Activated CD4-positive, alpha-beta T cell treated with anti-CD3 and anti-CD28 coated beads, Interleukin-10, Interleukin-2, amounts not matched to agents 100 ng/mL and 50 ng/mL, durations not matched to agents 16 hours and 8 hours (primary cell): ENCODE data around the gene SQSTM1.
"Not testable (repeated sequence)": the region's sequence is repeated elsewhere in the genome, so short reads cannot be mapped to it uniquely, and the experiment has no call there.

Experiments used
- DNase-seq: peaks from one replicate; pipeline ENCODE4 v3.0.0-alpha.2; 2020

SQSTM1 gene

DNA sequence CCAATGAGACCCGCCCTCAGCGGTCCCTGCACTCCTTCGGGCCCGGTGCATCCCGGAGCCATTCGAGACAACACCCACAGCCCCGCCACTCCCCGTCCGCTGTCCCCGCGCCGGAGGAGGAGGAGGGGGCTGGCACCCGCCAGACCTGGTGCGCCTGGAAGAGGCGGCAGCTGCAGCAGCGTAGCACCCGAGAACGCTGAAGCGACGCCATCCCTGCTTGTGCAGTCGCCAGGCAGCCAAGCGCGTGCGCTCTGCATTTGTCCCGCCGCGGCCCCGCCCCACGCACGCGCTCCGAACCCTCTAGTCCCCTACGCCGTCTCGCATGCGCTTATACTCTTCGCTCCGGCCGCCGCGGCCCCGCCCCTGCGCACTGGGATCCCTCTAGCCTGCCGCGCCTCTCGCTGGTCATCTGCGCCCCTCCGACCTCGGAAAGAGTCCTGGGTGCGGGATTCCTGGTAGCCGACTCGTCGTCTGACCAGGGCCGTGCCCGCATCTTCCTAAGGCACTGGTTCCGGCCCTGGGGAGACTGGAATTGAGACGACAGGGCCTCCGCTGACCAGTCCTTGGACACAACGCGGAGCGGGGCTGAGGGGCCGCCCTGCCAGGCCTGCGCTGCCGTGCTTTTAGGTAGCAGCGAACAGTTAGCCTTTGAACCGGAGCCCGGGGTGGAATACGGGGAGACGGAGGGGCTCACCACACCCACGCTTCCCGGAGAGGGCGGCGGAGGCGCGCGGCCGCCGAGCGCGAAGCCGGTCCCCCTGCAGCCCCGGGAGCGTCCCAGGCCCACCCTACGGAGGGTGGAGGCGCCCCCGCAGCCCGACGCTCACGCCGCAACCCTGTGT lies 38.1 kb downstream of the SQSTM1 start, which contains the start of gene MRNIP:
TSS of gene MRNIP (minus strand) at position 232 of the 842 bp plus-strand sequence. CDS start at position 211, 21 bp downstream.
- peak; percentile 94 for DNase-seq

DNA sequence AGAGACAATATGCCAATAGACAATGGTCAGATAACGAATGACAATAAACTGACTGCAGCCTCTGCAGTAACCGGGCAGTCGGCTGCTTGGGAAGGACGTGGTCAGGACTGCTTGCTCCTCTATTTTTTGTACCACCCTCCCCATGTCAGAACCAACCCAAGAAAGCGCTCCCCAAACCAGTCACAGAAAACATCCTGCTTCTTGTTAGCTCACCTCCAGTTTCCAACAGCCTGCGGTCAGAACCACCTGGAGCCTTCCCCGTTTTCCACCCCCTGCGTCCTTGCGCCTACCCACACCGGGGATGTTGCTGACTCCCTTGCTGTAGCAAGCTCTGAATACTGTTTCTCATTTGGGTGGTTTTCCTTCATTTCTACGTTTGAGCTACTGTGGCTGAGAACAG lies 39.6 kb downstream of the SQSTM1 start:
- DNase-seq: no peak

DNA sequence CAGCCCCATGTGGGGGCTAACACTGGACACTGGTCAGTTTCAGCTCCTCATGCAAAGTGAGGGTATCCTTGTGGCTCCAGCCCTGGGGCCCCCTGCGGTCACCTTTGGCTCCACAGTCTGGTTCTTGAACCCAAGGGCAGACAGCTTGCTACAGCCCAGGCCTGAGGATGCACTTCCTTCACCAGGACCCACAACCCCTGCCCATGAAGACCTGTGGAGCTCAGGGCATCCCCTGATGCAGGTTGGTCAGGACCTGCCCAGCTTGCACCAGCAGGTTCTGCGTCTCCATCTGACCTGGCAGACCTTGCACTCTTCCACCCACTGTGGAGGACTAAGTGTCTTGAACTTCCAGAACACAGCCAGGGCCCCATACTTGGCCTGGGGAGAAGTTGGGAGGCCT lies 41.6 kb downstream of the SQSTM1 start:
- no peak for DNase-seq

GRCh38 chr5:179862891-179863290 lies 42.2 kb downstream of the SQSTM1 start:
- no peak for DNase-seq

GRCh38 chr5:179863449-179864085 lies 42.9 kb downstream of the SQSTM1 start:
- no peak for DNase-seq

DNA sequence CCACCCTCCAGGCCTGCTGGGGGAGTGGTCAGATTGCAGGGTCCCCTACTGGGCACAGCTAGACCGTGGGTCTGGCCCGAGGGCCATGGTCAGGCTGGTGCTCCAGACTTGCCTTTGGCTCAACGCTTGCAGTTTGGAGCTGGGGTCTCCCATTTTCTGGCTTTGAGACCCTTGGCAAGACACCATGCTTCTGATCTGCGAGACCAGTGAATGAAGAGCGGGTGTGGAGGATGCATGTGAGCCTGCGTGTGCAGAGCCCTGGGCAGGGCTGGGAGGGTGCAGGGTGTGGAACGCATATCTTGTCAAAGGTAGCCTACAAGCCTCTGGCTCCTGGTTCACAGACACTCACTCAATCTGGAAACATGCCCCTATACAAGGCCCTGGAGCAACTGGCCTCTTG lies 44.0 kb downstream of the SQSTM1 start:
- no peak for DNase-seq

DNA sequence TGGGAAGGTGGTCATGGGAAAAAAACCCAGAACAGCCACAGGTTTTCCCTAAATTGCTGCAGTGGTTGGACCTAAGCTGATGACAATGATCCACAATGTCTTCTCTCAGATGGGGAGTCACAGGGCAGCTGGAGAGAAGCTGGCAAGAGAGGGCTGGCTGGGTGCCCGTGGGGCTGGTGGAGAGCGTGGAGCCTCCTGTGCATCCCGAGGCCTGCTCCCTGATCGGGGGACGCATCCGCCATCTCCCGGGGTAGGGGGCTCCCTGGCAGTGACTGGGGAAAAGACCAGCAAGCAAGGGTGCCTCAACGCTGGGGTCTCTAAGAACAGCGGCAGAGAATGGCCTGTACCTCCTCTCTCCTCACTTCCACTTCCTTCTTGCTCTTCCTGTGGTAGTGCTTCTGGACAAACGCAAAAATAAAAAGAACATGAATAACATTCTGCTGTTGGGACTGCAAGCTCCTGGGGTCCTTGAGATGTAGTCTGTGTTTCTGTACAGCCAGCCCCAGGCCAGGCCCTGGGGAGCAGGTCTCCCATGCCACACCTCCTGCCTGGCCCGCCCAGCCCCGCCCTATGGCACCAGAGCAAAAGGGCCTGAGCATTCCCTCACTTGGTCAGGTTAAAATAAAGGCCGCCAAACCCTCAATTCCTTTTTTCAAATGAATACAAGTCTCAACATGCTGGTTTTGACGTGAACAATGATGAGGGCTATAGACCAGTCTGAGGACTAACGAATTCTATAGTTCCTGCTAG lies 45.0 kb downstream of the SQSTM1 start:
- no peak for DNase-seq

DNA sequence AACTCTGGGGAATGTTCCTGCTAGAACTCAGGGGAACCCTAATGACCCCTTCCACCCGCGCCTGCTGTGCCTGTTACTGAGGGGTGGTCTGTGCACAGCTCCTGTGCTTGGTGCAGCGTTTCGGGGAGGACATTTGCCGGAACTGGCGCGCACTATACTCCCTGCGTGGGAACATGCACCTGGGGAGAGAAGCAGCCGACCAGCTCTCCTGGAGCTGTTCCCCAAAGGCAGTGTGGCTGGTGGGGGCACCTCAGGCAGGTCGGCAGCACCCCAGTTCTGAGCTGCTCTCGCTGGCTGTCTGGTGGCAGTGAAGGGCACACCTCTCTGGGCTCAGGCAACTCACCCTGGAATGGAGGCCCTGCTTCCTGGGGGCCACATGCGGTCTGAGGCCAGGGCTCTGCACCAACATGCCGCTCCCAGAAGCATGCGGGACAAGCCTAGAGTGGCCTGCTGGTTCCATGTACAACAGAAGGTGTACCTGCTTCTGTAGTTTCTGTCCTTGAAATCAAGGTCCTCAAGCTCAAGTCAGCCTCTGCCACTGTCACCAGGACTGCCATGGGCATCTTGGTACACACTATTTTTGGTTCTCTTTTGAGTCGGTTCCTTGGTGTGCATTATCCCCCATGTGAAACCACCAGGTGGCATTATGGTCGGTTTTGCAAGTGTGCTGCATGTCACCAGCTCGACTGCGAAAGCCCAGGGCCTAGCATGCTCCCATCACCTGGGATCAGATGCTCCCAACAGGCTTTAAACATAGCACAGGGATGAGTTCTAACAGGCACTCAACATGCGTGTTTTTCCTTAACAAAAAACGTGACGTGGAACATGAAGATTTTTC lies 45.8 kb downstream of the SQSTM1 start:
- peak; percentile 56 for DNase-seq

GRCh38 chr5:179867079-179867465 lies 46.4 kb downstream of the SQSTM1 start:
- no peak for DNase-seq

- no peak for DNase-seq
Observed at GRCh38 chr5:179867476-179867875, 46.8 kb downstream of the SQSTM1 start.

DNA sequence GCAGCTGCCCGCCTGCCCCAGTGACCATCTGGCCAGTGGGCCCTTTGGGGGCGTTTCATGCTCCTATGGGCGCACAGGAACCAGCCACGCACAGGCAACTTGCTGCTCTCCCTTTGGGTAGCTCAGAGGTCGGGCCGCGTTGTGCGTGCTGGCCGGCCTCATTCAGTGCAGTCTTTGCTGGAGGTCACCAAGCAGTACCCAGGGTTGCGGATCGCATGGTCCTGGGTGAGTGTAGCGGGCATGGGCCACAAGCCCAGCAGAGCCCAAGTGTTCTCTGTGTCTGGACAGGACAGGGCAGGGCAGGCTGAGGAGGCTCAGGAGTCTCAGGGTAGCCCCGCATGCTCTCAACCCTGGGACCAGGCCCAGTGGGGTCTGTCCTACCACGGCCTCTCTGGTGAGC lies 47.8 kb downstream of the SQSTM1 start:
- no peak for DNase-seq

DNA sequence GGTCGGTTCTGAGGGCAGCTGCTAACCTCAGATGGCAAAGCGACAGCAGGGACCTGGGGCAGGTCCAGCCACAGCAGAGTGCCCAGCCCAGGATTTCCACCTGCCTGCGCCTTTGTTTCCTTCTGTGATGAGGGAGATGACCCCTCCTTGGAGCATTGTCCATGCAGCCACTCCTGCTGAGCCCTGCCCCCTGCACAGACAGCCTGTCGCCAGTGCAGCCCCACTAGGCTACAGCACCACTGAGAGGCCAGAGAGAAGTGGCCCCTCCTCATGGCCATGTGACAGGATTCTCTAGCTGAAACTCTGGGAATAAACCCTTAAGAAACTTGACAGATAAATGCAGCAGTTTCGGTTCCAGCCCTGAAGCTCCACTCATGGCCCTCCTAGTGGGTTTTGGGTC lies 48.4 kb downstream of the SQSTM1 start:
- DNase-seq: no peak

DNA sequence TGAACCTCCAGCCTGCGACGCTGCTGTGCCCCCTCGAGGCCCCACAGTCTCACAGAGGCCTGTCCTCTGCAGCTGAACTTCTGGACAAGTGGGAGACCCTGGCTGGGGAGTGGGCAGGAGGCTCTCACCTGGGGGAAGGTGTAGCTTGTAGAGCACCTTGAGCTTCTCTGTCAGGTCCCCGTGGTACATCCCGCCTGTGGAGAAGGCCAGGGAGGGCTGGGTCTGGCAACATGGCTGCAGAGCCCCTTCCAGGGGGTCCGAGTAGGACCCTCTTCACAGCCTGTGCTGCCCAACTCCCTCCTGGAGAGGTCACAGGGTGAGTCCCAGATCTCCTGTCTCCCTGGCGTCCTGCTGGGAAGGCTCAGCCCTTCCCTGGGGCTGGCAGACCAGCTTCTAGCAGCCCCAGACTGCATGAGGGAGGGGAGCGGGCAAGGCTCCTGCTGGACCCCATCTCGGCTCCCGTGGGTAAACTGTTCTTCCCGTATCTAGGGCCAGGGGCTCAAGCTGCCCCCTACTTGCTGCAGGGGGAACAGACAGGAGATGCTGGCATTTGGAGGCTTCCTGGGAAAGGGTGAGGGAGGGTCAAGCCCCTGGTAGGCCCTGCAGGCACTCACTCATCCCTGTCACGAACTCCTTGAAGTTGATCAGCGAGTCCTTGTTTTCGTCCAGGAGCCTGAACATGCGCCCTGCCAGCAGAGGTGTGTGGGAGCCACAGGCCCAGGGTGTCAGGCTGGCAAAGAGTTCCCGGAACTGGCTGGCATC lies 49.1 kb downstream of the SQSTM1 start:
- DNase-seq: no peak

GRCh38 chr5:179870403-179870903 lies 49.7 kb downstream of the SQSTM1 start:
- DNase-seq: peak; percentile 8

- no peak for DNase-seq
Observed at GRCh38 chr5:179870952-179871351, 50.2 kb downstream of the SQSTM1 start.

GRCh38 chr5:179871533-179871932 lies 50.8 kb downstream of the SQSTM1 start:
- not testable (repeated sequence) for DNase-seq

- DNase-seq: no peak
Observed at GRCh38 chr5:179872055-179872827, 51.5 kb downstream of the SQSTM1 start.

- no peak for DNase-seq
Observed at GRCh38 chr5:179872828-179873575, 52.3 kb downstream of the SQSTM1 start.

DNA sequence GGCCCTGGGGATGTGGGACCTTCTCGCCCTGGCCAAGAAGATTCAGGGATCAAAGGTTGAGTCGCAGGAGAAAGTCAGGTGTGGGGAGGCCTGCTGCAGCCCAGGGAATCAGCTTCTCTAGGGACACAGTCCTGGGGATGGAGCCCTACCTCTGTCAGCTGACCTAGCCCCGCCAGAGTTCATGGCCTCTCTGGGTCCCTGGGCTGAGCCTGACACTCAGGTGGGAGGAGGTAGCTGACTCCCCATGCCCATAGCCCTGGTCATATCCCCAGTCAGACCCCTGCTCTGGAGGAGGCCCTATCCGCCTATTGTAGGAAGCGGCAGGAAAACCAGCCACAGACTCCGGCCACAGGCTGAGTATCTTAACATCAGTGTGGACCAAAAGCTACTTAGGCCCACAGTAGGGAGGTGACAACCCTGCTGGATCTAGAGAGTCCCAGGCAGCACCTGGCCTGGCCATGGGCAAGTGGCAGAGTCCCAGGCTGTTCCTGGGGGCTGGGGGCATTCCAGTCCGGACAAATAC lies 52.9 kb downstream of the SQSTM1 start:
- DNase-seq: no peak

DNA sequence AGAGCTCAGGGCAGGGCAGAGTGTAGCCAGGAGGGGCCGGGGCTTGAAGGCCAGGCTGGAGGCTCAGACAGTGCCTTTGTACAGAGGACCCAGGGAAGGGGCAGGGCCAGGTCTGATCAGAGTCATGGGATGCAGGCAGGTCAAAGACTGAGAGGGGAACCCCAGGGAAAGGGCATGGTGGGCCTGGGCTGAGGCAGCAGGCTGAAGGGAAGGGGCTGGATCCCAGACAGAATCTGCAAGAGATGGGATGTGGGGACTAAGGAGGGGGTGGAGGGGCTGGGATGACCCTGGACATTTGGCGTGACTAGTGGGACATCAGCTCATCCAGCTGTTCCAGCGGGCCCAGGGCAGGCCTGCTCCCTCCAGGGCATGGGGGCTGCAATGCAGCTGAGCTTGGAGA lies 53.4 kb downstream of the SQSTM1 start:
- DNase-seq: no peak
